GM23248 (cell line): ENCODE data around the gene SRR. TPM values are rescaled to one million over a fixed set of nuclear protein-coding genes. Genes with fewer than 3 reads are reported as not detected.

Source experiments
- DNase-seq: peaks from one replicate; pipeline ENCODE4 v3.0.0-alpha.2; 2015
- H2AFZ ChIP-seq: fragments of 200-600 bp; sonication (generic); 2 replicates; pipeline ENCODE4 v1.6.1; 2016; ENCODE audit warnings: antibody characterized with exemption
- H3F3A ChIP-seq: fragments of 200-600 bp; sonication (generic); 2 replicates; pipeline ENCODE4 v1.6.1; 2016; ENCODE audit warnings: mild to moderate bottlenecking, antibody characterized with exemption, mixed run types; ENCODE audit not compliant: insufficient read depth
- H3K27ac ChIP-seq: fragments of 200-600 bp; sonication (generic); 2 replicates; pipeline ENCODE4 v1.5.1; 2016; ENCODE audit warnings: mild to moderate bottlenecking
- H3K27me3 ChIP-seq: fragments of 200-600 bp; sonication (generic); replicated peaks from 2 replicates; pipeline ENCODE4 v1.6.1; 2016; ENCODE audit warnings: mild to moderate bottlenecking; ENCODE audit not compliant: insufficient read depth
- H3K36me3 ChIP-seq: fragments of 200-600 bp; sonication (generic); 2 replicates; pipeline ENCODE4 v1.6.1; 2016; ENCODE audit warnings: low read depth, mild to moderate bottlenecking
- H3K4me1 ChIP-seq: fragments of 200-600 bp; sonication (generic); 2 replicates; pipeline ENCODE4 v1.6.1; 2016; ENCODE audit warnings: mild to moderate bottlenecking; ENCODE audit not compliant: insufficient read depth
- H3K4me2 ChIP-seq: fragments of 200-600 bp; sonication (generic); one replicate; pipeline ENCODE4 v1.6.1; 2016; ENCODE audit warnings: mild to moderate bottlenecking; ENCODE audit not compliant: unreplicated experiment
- H3K4me3 ChIP-seq: fragments of 200-600 bp; sonication (generic); 2 replicates; pipeline ENCODE4 v1.5.1; 2016; ENCODE audit warnings: mild to moderate bottlenecking
- H3K79me2 ChIP-seq: fragments of 200-600 bp; sonication (generic); 2 replicates; pipeline ENCODE4 v1.6.1; 2016; ENCODE audit warnings: mild to moderate bottlenecking; ENCODE audit not compliant: insufficient read depth
- H3K9ac ChIP-seq: fragments of 200-600 bp; sonication (generic); 2 replicates; pipeline ENCODE4 v1.6.1; 2016; ENCODE audit warnings: mild to moderate bottlenecking
- H3K9me2 ChIP-seq: fragments of 200-600 bp; sonication (generic); 2 replicates; pipeline ENCODE4 v1.6.1; 2016; ENCODE audit warnings: mixed run types, mild to moderate bottlenecking, moderate library complexity; ENCODE audit not compliant: insufficient read depth
- H3K9me3 ChIP-seq: fragments of 200-600 bp; sonication (generic); one replicate; pipeline ENCODE4 v1.6.1; 2017; ENCODE audit warnings: low read depth
- H4K20me1 ChIP-seq: fragments of 200-600 bp; sonication (generic); 2 replicates; pipeline ENCODE4 v1.6.0; 2016; ENCODE audit not compliant: insufficient read depth
- EZH2 ChIP-seq: fragments of 200-600 bp; sonication (generic); IDR thresholded peaks from 2 replicates; pipeline ENCODE4 v1.6.1; 2018; ENCODE audit warnings: antibody characterized with exemption, mild to moderate bottlenecking; ENCODE audit not compliant: insufficient read depth, poor library complexity, severe bottlenecking
- EZH2phosphoT487 ChIP-seq: fragments of 200-600 bp; sonication (generic); IDR thresholded peaks from 2 replicates; pipeline ENCODE4 v1.6.1; 2018; ENCODE audit warnings: antibody characterized with exemption, moderate library complexity, mild to moderate bottlenecking, low read depth; ENCODE audit not compliant: insufficient read depth
- WGBS, 2 experiments: methylation state at CpG; one replicate each; pipeline ENCODE4 v1.1.6; 2015 to 2017; ENCODE audit warnings: low lambda C conversion rate in 2 of 2, low coverage in 1 of 2; ENCODE audit errors: missing lambda C conversion rate in 2 of 2; 5-methylcytosine and 5-hydroxymethylcytosine counted together
- in situ Hi-C: fragments of 300-500 bp; cut with MboI; formaldehyde crosslinking; loops from 2 replicates; pipeline ENCODE4 v1.15.0; 2020
- polyA plus RNA-seq: library from polyadenylated mRNA; unstranded; fragments of >200 nt; fragmentation: Nextera tagmentation; extraction: Ambion mirVana; gene quantifications from 2 replicates; pipeline ENCODE4 v1.2.1, GENCODE V29; 2016
- total RNA-seq: library from RNA; depleted of rRNA; stranded (reverse); fragments of >200 nt; shearing (Covaris generic); gene quantifications from 2 replicates; pipeline ENCODE4 v1.2.3, GENCODE V29; 2014

SRR gene
- total and polyA plus RNA-seq, 2 experiments from 2014 or later, result 24.2 to 28.8 TPM

GRCh38 chr17:2266045-2266864 is 37.5 kb upstream of the SRR start:
- 98% methylated on average over 13 of the region's 13 CpGs for WGBS, 2 experiments
- no peaks in the 10 kb centered on the region for H3K36me3 ChIP-seq
- TF ChIP-seq EZH2phosphoT487, result no peak
- no peak for TF ChIP-seq EZH2

GRCh38 chr17:2266865-2267228 is 36.9 kb upstream of the SRR start:
- H3K36me3 ChIP-seq, result no peaks in the 10 kb centered on the region
- H3F3A ChIP-seq, result peaks cover 24% of the 10 kb centered on the region
- H3K79me2 ChIP-seq, result peaks cover 11% of the 10 kb centered on the region; the same call in 1 of the 2 replicates
- in situ Hi-C loops, result no loop called here
- H3K9me2 ChIP-seq, result no peaks in the 10 kb centered on the region
- no peak overlapping the region for H3K4me3 ChIP-seq
- no peaks in the 10 kb centered on the region for H4K20me1 ChIP-seq
- WGBS, 2 experiments, result 80 to 90% methylated on average over 3 of the region's 3 CpGs
- no peaks in the 10 kb centered on the region for H3K9me3 ChIP-seq
- H3K9ac ChIP-seq, result no peak overlapping the region
- TF ChIP-seq EZH2phosphoT487 (no peak), EZH2 (no peak)
- no peak for DNase-seq
- no peak overlapping the region for H3K4me2 ChIP-seq
- no peak overlapping the region for H3K27ac ChIP-seq
- H3K27me3 ChIP-seq, result no peaks in the 10 kb centered on the region
- no peak overlapping the region for H2AFZ ChIP-seq
- peaks cover 15% of the 10 kb centered on the region for H3K4me1 ChIP-seq

More at GRCh38 chr17:2266045-2266864, 37.5 kb upstream of the SRR start:
- Histone ChIP-seq H3K9ac (no peak overlapping the region), H3K9me3 (no peaks in the 10 kb centered on the region), H3K9me2 (no peaks in the 10 kb centered on the region), H3K79me2 (peaks cover 17% of the 10 kb centered on the region; the same call in 1 of the 2 replicates), H3K4me3 (no peak overlapping the region), H3K27me3 (no peaks in the 10 kb centered on the region), H2AFZ (no peak overlapping the region), H3K27ac (no peak overlapping the region), H3F3A (peaks cover 30% of the 10 kb centered on the region), H3K4me2 (no peak overlapping the region), H3K4me1 (peaks cover 15% of the 10 kb centered on the region), H4K20me1 (no peaks in the 10 kb centered on the region)
- no peak for DNase-seq
- in situ Hi-C loops, result no loop called here

- no peak for DNase-seq
- 91 to 92% methylated on average over 4 of the region's 4 CpGs for WGBS, 2 experiments
- Histone ChIP-seq H2AFZ (no peak overlapping the region), H3K9me2 (no peaks in the 10 kb centered on the region), H3K27me3 (no peaks in the 10 kb centered on the region), H3K4me2 (no peak overlapping the region), H3F3A (peaks cover 21% of the 10 kb centered on the region), H3K4me1 (peaks cover 13% of the 10 kb centered on the region), H3K4me3 (no peak overlapping the region), H3K9me3 (no peaks in the 10 kb centered on the region), H3K79me2 (peaks cover 11% of the 10 kb centered on the region; the same call in 1 of the 2 replicates), H3K36me3 (no peaks in the 10 kb centered on the region), H4K20me1 (no peaks in the 10 kb centered on the region), H3K9ac (no peak overlapping the region), H3K27ac (no peak overlapping the region)
- TF ChIP-seq EZH2 (no peak), EZH2phosphoT487 (no peak)
- in situ Hi-C loops, result no loop called here
Measured at GRCh38 chr17:2267354-2267753, 36.4 kb upstream of the SRR start.

- DNase-seq, result no peak
- no peaks in the 10 kb centered on the region for H3K4me1 ChIP-seq
- no peaks in the 10 kb centered on the region for H4K20me1 ChIP-seq
- H2AFZ ChIP-seq, result no peak overlapping the region
- no peaks in the 10 kb centered on the region for H3K9me3 ChIP-seq
- no peaks in the 10 kb centered on the region for H3F3A ChIP-seq
- H3K9me2 ChIP-seq, result no peaks in the 10 kb centered on the region
- no peaks in the 10 kb centered on the region for H3K27me3 ChIP-seq
- H3K4me3 ChIP-seq, result no peak overlapping the region
- TF ChIP-seq EZH2, result no peak
- TF ChIP-seq EZH2phosphoT487, result no peak
- peaks cover 9% of the 10 kb centered on the region; the same call in 1 of the 2 replicates for H3K36me3 ChIP-seq
- no peaks in the 10 kb centered on the region for H3K79me2 ChIP-seq
- H3K4me2 ChIP-seq, result no peak overlapping the region
- in situ Hi-C loops, result loop anchor here (10.0 kb wide), 1 partner anchor 367 kb away; no protein-coding TSS in a partner anchor
- no peak overlapping the region for H3K9ac ChIP-seq
- no peak overlapping the region for H3K27ac ChIP-seq
- 95 to 97% methylated on average over 3 of the region's 3 CpGs for WGBS, 2 experiments
Measured at GRCh38 chr17:2271985-2272702, 31.6 kb upstream of the SRR start.
